SK-N-SH treated with all-trans-retinoic acid at 6 μM for 48 hours (cell line): ENCODE measurements around the gene ARHGEF10L.

ENCODE experiments used
- ATAC-seq: fragments of 200-7000 bp; cut with Tn5 transposase; 3 replicates; pipeline ENCODE4 v1.9.1; 2020; ENCODE audit warnings: mild to moderate bottlenecking, moderate library complexity
- ARNTL ChIP-seq: fragments of 450-650 bp; formaldehyde crosslinking; IDR thresholded peaks from 2 replicates; pipeline ENCODE4 v1.5.0; 2020; ENCODE audit warnings: low read depth, mild to moderate bottlenecking, moderate library complexity, borderline replicate concordance
- BACH2 ChIP-seq: fragments of 250-450 bp; sonication (Bioruptor Pico); IDR thresholded peaks from 2 replicates; pipeline ENCODE4 v1.9.0; 2021; ENCODE audit warnings: mild to moderate bottlenecking, borderline replicate concordance
- CREB5 ChIP-seq: fragments of 250-450 bp; sonication (Bioruptor Pico); IDR thresholded peaks from 2 replicates; pipeline ENCODE4 v1.5.1; 2020; ENCODE audit warnings: low read depth, mild to moderate bottlenecking, moderate library complexity
- CSDC2 ChIP-seq: fragments of 250-450 bp; sonication (Bioruptor Pico); IDR thresholded peaks from 2 replicates; pipeline ENCODE4 v1.5.0; 2020; ENCODE audit warnings: mild to moderate bottlenecking, moderate library complexity
- ESRRG ChIP-seq: fragments of 250-450 bp; sonication (Bioruptor Pico); IDR thresholded peaks from 2 replicates; pipeline ENCODE4 v1.6.1; 2021; ENCODE audit warnings: mild to moderate bottlenecking
- GLIS3 ChIP-seq: fragments of 250-450 bp; sonication (Bioruptor Pico); IDR thresholded peaks from 2 replicates; pipeline ENCODE4 v1.5.0; 2020; ENCODE audit warnings: mild to moderate bottlenecking, moderate library complexity
- OSR1 ChIP-seq: fragments of 250-450 bp; sonication (Bioruptor Pico); IDR thresholded peaks from 2 replicates; pipeline ENCODE4 v1.8.0; 2022; ENCODE audit warnings: moderate library complexity, mild to moderate bottlenecking, inconsistent platforms
- PATZ1 ChIP-seq: fragments of 250-450 bp; sonication (Bioruptor Pico); IDR thresholded peaks from 2 replicates; pipeline ENCODE4 v1.8.0; 2020; ENCODE audit warnings: mild to moderate bottlenecking, moderate library complexity, borderline replicate concordance
- POU6F1 ChIP-seq: fragments of 250-450 bp; sonication (Bioruptor Pico); IDR thresholded peaks from 2 replicates; pipeline ENCODE4 v1.8.0; 2021; ENCODE audit warnings: low read depth, mild to moderate bottlenecking, moderate library complexity, borderline replicate concordance
- PPARA ChIP-seq: fragments of 250-450 bp; sonication (Bioruptor Pico); IDR thresholded peaks from 2 replicates; pipeline ENCODE4 v1.5.0; 2020; ENCODE audit warnings: mild to moderate bottlenecking, borderline replicate concordance
- RARB ChIP-seq: fragments of 250-450 bp; sonication (Bioruptor Pico); IDR thresholded peaks from 2 replicates; pipeline ENCODE4 v1.8.0; 2021; ENCODE audit warnings: mild to moderate bottlenecking, moderate library complexity
- TCF4 ChIP-seq: fragments of 250-450 bp; sonication (Bioruptor Pico); IDR thresholded peaks from 2 replicates; pipeline ENCODE4 v1.8.0; 2021; ENCODE audit warnings: mild to moderate bottlenecking, moderate library complexity, borderline replicate concordance
- TOX ChIP-seq: fragments of 250-450 bp; sonication (Bioruptor Pico); IDR thresholded peaks from 2 replicates; pipeline ENCODE4 v1.8.0; 2021; ENCODE audit warnings: mild to moderate bottlenecking, moderate library complexity, borderline replicate concordance
- TSHZ2 ChIP-seq: fragments of 250-450 bp; sonication (Bioruptor Pico); IDR thresholded peaks from 2 replicates; pipeline ENCODE4 v1.5.0; 2020; ENCODE audit warnings: mild to moderate bottlenecking, moderate library complexity
- ZC3H10 ChIP-seq: fragments of 250-450 bp; sonication (Bioruptor Pico); IDR thresholded peaks from 2 replicates; pipeline ENCODE4 v1.5.1; 2021; ENCODE audit warnings: mild to moderate bottlenecking, moderate library complexity
- ZFP3 ChIP-seq: fragments of 250-450 bp; sonication (Bioruptor Pico); IDR thresholded peaks from 2 replicates; pipeline ENCODE4 v1.5.0; 2020; ENCODE audit warnings: mild to moderate bottlenecking, moderate library complexity
- ZFP30 ChIP-seq: fragments of 450-650 bp; formaldehyde crosslinking; IDR thresholded peaks from 2 replicates; pipeline ENCODE4 v1.5.0; 2022; ENCODE audit warnings: mild to moderate bottlenecking, moderate library complexity
- ZNF565 ChIP-seq: fragments of 450-650 bp; formaldehyde crosslinking; conservative IDR thresholded peaks from 2 replicates; pipeline ENCODE4 v1.5.0; 2020; ENCODE audit warnings: low read depth, mild to moderate bottlenecking, moderate library complexity
- ZNF70 ChIP-seq: fragments of 450-650 bp; formaldehyde crosslinking; IDR thresholded peaks from 2 replicates; pipeline ENCODE4 v1.5.0; 2020; ENCODE audit warnings: mild to moderate bottlenecking, moderate library complexity
- ZNF8 ChIP-seq: fragments of 450-650 bp; formaldehyde crosslinking; IDR thresholded peaks from 2 replicates; pipeline ENCODE4 v1.5.0; 2020; ENCODE audit warnings: mild to moderate bottlenecking, moderate library complexity

Gene ARHGEF10L

GRCh38 chr1:17603091-17603841 lies 63.8 kb downstream of the ARHGEF10L start:
- peak; percentile 7; the same call in 1 of the 3 replicates for ATAC-seq
- TF ChIP-seq OSR1 (CRISPR knock-in tag) (no peak), TOX (CRISPR knock-in tag) (no peak), ZC3H10 (CRISPR knock-in tag) (no peak), ZFP3 (CRISPR knock-in tag) (no peak), ARNTL (CRISPR knock-in tag) (no peak), PATZ1 (CRISPR knock-in tag) (no peak)

GRCh38 chr1:17605582-17606344 lies 66.3 kb downstream of the ARHGEF10L start:
- ATAC-seq, result no peak
- TF ChIP-seq POU6F1 (CRISPR knock-in tag) (no peak), ZC3H10 (CRISPR knock-in tag) (no peak), PPARA (CRISPR knock-in tag) (no peak), BACH2 (CRISPR knock-in tag) (no peak), RARB (CRISPR knock-in tag) (no peak), CREB5 (CRISPR knock-in tag) (no peak), TOX (CRISPR knock-in tag) (no peak), GLIS3 (CRISPR knock-in tag) (no peak), PATZ1 (CRISPR knock-in tag) (no peak), OSR1 (CRISPR knock-in tag) (no peak), ZFP30 (no peak), ZNF565 (CRISPR knock-in tag) (no peak), ZNF8 (CRISPR knock-in tag) (no peak), ESRRG (CRISPR knock-in tag) (no peak), ZFP3 (CRISPR knock-in tag) (no peak), ZNF70 (CRISPR knock-in tag) (no peak), TSHZ2 (CRISPR knock-in tag) (no peak), TCF4 (CRISPR knock-in tag) (no peak), CSDC2 (no peak)
